ENCODE data around the gene GPR42. TPM values are rescaled to one million over a fixed set of nuclear protein-coding genes. Genes with fewer than 3 reads are reported as not detected.

The GPR42 gene
- total and polyA plus RNA-seq, 10 of the 15 experiments (the other 5 are each of a cell fraction or from before 2014, with no cell fraction given), result 0.13 TPM; not detected in 9

- TF ChIP-seq, protein P1, sequence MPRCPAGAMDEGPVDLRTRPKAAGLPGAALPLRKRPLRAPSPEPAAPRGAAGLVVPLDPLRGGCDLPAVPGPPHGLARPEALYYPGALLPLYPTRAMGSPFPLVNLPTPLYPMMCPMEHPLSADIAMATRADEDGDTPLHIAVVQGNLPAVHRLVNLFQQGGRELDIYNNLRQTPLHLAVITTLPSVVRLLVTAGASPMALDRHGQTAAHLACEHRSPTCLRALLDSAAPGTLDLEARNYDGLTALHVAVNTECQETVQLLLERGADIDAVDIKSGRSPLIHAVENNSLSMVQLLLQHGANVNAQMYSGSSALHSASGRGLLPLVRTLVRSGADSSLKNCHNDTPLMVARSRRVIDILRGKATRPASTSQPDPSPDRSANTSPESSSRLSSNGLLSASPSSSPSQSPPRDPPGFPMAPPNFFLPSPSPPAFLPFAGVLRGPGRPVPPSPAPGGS (IDR thresholded peaks at IDR 0.05; ENCODE audit: borderline replicate concordance, insufficient read depth, low read depth, low read length, poor library complexity, severe bottlenecking), result no peak
- no peak for TF ChIP-seq CBX5 (IDR thresholded peaks at IDR 0.05; ENCODE audit: low read depth)
- no peak for TF ChIP-seq CEBPB (IDR thresholded peaks at IDR 0.05; ENCODE audit: borderline replicate concordance in 1 of 2, low read depth in 2 of 2, low read length in 2 of 2)
- TF ChIP-seq RBBP5 (conservative IDR thresholded peaks at IDR 0.05), result no peak
- TF ChIP-seq, protein P2, sequence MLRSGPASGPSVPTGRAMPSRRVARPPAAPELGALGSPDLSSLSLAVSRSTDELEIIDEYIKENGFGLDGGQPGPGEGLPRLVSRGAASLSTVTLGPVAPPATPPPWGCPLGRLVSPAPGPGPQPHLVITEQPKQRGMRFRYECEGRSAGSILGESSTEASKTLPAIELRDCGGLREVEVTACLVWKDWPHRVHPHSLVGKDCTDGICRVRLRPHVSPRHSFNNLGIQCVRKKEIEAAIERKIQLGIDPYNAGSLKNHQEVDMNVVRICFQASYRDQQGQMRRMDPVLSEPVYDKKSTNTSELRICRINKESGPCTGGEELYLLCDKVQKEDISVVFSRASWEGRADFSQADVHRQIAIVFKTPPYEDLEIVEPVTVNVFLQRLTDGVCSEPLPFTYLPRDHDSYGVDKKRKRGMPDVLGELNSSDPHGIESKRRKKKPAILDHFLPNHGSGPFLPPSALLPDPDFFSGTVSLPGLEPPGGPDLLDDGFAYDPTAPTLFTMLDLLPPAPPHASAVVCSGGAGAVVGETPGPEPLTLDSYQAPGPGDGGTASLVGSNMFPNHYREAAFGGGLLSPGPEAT (IDR thresholded peaks at IDR 0.05; ENCODE audit: low read depth), result no peak
- TF ChIP-seq, protein P3, sequence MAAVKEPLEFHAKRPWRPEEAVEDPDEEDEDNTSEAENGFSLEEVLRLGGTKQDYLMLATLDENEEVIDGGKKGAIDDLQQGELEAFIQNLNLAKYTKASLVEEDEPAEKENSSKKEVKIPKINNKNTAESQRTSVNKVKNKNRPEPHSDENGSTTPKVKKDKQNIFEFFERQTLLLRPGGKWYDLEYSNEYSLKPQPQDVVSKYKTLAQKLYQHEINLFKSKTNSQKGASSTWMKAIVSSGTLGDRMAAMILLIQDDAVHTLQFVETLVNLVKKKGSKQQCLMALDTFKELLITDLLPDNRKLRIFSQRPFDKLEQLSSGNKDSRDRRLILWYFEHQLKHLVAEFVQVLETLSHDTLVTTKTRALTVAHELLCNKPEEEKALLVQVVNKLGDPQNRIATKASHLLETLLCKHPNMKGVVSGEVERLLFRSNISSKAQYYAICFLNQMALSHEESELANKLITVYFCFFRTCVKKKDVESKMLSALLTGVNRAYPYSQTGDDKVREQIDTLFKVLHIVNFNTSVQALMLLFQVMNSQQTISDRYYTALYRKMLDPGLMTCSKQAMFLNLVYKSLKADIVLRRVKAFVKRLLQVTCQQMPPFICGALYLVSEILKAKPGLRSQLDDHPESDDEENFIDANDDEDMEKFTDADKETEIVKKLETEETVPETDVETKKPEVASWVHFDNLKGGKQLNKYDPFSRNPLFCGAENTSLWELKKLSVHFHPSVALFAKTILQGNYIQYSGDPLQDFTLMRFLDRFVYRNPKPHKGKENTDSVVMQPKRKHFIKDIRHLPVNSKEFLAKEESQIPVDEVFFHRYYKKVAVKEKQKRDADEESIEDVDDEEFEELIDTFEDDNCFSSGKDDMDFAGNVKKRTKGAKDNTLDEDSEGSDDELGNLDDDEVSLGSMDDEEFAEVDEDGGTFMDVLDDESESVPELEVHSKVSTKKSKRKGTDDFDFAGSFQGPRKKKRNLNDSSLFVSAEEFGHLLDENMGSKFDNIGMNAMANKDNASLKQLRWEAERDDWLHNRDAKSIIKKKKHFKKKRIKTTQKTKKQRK (IDR thresholded peaks at IDR 0.05; ENCODE audit: low read depth, low read length), result no peak
- TF ChIP-seq MYC (IDR thresholded peaks at IDR 0.05; ENCODE audit: insufficient read depth, insufficient read length, insufficient replicate concordance, low read length, severe bottlenecking), result no peak
- no peak for TF ChIP-seq MTA2 (IDR thresholded peaks at IDR 0.05; ENCODE audit: low read depth)
- TF ChIP-seq NR2C2 (IDR thresholded peaks at IDR 0.05; ENCODE audit: borderline replicate concordance, control insufficient read depth, insufficient read length, low read depth), result no peak
- TF ChIP-seq KDM1A (IDR thresholded peaks at IDR 0.05; ENCODE audit: borderline replicate concordance), result no peak
- TF ChIP-seq, protein P4, sequence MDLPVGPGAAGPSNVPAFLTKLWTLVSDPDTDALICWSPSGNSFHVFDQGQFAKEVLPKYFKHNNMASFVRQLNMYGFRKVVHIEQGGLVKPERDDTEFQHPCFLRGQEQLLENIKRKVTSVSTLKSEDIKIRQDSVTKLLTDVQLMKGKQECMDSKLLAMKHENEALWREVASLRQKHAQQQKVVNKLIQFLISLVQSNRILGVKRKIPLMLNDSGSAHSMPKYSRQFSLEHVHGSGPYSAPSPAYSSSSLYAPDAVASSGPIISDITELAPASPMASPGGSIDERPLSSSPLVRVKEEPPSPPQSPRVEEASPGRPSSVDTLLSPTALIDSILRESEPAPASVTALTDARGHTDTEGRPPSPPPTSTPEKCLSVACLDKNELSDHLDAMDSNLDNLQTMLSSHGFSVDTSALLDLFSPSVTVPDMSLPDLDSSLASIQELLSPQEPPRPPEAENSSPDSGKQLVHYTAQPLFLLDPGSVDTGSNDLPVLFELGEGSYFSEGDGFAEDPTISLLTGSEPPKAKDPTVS (IDR thresholded peaks at IDR 0.05; ENCODE audit: low read depth, low read length), result no peak
Observed at GRCh38 chr19:35368378-35368777, 2.5 kb upstream of the GPR42 start (continued).

Data from GM12878 (cell line).